Activated naive CD4-positive, alpha-beta T cell treated with anti-CD3 and anti-CD28 coated beads for 36 hours (primary cell): Measurements from ENCODE around the gene AGPS. TPM values are rescaled to one million over a fixed set of nuclear protein-coding genes. Genes with fewer than 3 reads are reported as not detected.
"Not testable (repeated sequence)": the region's sequence is repeated elsewhere in the genome, so short reads cannot be mapped to it uniquely, and the experiment has no call there.

Experiments used
- CTCF ChIA-PET: fragments of 350-600 bp; sonication (Branson Sonifier 250); formaldehyde crosslinking; loops from one replicate; lab custom pipeline; 2021; ENCODE audit warnings: antibody characterized with exemption; lab: Charles Lee
- DNase-seq: peaks from one replicate; pipeline ENCODE4 v3.0.0-alpha.2; 2020
- H3K27ac Mint-ChIP-seq: one replicate; pipeline ENCODE4 v1.8.0; 2021; ENCODE audit warnings: mild to moderate bottlenecking, mixed read lengths
- H3K27me3 Mint-ChIP-seq: one replicate; pipeline ENCODE4 v1.8.0; 2021; ENCODE audit warnings: low read depth, mixed read lengths
- H3K36me3 Mint-ChIP-seq: one replicate; pipeline ENCODE4 v1.8.0; 2021; ENCODE audit warnings: low read depth, mixed read lengths
- H3K4me1 Mint-ChIP-seq: one replicate; pipeline ENCODE4 v1.8.0; 2021; ENCODE audit warnings: low read depth, mixed read lengths
- H3K4me3 Mint-ChIP-seq: one replicate; pipeline ENCODE4 v1.8.0; 2021; ENCODE audit warnings: mild to moderate bottlenecking, moderate library complexity, mixed read lengths
- H3K9me3 Mint-ChIP-seq: one replicate; pipeline ENCODE4 v1.8.0; 2021; ENCODE audit warnings: mixed read lengths
- intact Hi-C: fragments of 100-400 bp; cut with micrococcal nuclease; formaldehyde crosslinking; loops from one replicate; pipeline ENCODE4 v1.15.1; 2023
- total RNA-seq, 2 experiments: library from RNA; stranded (reverse); gene quantifications; one replicate each; pipeline ENCODE4 v1.2.3, GENCODE V29; 2021

AGPS gene
- total RNA-seq, 2 experiments from 2014 or later, result 50.7 to 51.8 TPM

DNA sequence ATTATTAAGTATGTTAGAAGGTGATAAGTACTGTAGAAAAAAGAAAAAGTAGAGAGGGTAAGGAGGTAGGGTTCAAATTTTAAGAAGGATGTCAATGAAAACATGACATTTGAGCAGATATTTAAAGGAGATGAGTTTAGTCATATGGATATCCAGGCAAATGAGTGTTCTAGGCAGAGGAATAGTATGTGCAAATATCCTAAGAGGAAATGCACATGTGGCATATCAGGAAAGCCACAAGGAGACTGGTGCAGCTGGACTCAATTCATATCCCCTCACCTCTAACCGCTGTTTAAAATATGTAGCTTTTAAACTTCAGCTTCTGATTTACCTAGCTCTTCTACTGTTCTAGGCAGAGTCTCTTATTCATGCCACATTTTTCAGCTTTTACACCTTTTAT lies 9.5 kb downstream of the AGPS start:
- peaks cover 49% of the 10 kb centered on the region for H3K4me1 Mint-ChIP-seq
- CTCF ChIA-PET, result interaction anchor here (0.5 to 1.0 kb wide), 2 partner anchors 66 to 260 kb away, joined by 3 to 5 read pairs; no protein-coding TSS in a partner anchor
- H3K27ac Mint-ChIP-seq, result no peak overlapping the region
- peaks cover 7% of the 10 kb centered on the region for H3K36me3 Mint-ChIP-seq
- intact Hi-C loops, result no loop called here
- H3K27me3 Mint-ChIP-seq, result no peaks in the 10 kb centered on the region
- no peak for DNase-seq
- no peaks in the 10 kb centered on the region for H3K9me3 Mint-ChIP-seq
- H3K4me3 Mint-ChIP-seq, result no peak overlapping the region

DNA sequence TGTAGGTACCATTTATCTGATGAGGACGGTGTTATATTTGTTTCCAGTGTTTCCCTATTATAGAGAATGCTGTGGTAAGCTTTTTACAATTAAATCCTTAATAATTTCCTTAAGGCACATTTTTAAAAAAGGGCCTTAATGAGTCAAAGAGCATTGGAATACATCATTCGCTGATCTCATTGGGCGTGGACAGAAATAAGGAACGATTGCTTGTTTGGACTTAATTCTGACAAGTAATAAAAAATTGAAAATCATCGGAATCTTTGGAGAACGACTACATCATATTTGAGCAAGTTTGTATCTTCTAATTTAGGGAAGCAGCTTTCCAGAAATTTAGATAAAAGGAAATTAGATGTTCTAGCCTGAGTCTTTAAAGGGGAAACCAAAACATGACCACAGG lies 11.3 kb downstream of the AGPS start:
- Mint-ChIP-seq H3K9me3 (peaks cover 3% of the 10 kb centered on the region), H3K4me3 (no peak overlapping the region), H3K4me1 (peaks cover 42% of the 10 kb centered on the region), H3K27ac (no peak overlapping the region), H3K36me3 (peaks cover 12% of the 10 kb centered on the region), H3K27me3 (no peaks in the 10 kb centered on the region)
- intact Hi-C loops, result no loop called here
- no peak for DNase-seq
- CTCF ChIA-PET, result no interaction called here

- peaks cover 13% of the 10 kb centered on the region for H3K36me3 Mint-ChIP-seq
- intact Hi-C loops, result no loop called here
- DNase-seq, result no peak
- H3K4me1 Mint-ChIP-seq, result peaks cover 38% of the 10 kb centered on the region
- no peaks in the 10 kb centered on the region for H3K27me3 Mint-ChIP-seq
- no peak overlapping the region for H3K4me3 Mint-ChIP-seq
- no peak overlapping the region for H3K27ac Mint-ChIP-seq
- peaks cover 3% of the 10 kb centered on the region for H3K9me3 Mint-ChIP-seq
- CTCF ChIA-PET, result no interaction called here
These were observed 11.7 kb downstream of the AGPS start for GRCh38 chr2:177404243-177404642.

- Mint-ChIP-seq H3K4me3 (no peak overlapping the region), H3K27ac (no peak overlapping the region), H3K27me3 (no peaks in the 10 kb centered on the region), H3K9me3 (peaks cover 7% of the 10 kb centered on the region), H3K36me3 (peaks cover 17% of the 10 kb centered on the region), H3K4me1 (peaks cover 37% of the 10 kb centered on the region)
- DNase-seq, result no peak
- intact Hi-C loops, result no loop called here
- CTCF ChIA-PET, result interaction anchor here (0.6 to 1.7 kb wide), 2 partner anchors 70 to 353 kb away, joined by 4 read pairs; no protein-coding TSS in a partner anchor
These were observed 12.6 kb downstream of the AGPS start for GRCh38 chr2:177405029-177405692.

GRCh38 chr2:177406182-177406581 lies 13.6 kb downstream of the AGPS start:
- Mint-ChIP-seq H3K4me1 (peaks cover 34% of the 10 kb centered on the region), H3K36me3 (peaks cover 17% of the 10 kb centered on the region), H3K27ac (no peak overlapping the region), H3K9me3 (peaks cover 7% of the 10 kb centered on the region), H3K4me3 (no peak overlapping the region), H3K27me3 (no peaks in the 10 kb centered on the region)
- CTCF ChIA-PET, result interaction anchor here (1.6 to 1.7 kb wide), 2 partner anchors 10 to 71 kb away, joined by 4 to 7 read pairs; no protein-coding TSS in a partner anchor
- DNase-seq, result no peak
- intact Hi-C loops, result no loop called here

GRCh38 chr2:177407031-177407430 lies 14.5 kb downstream of the AGPS start:
- no peak overlapping the region for H3K4me3 Mint-ChIP-seq
- no peak for DNase-seq
- CTCF ChIA-PET, result interaction anchor here (1.4 to 1.6 kb wide), 2 partner anchors 9 to 242 kb away, joined by 3 to 7 read pairs; no protein-coding TSS in a partner anchor
- no peak overlapping the region for H3K27ac Mint-ChIP-seq
- intact Hi-C loops, result no loop called here
- H3K9me3 Mint-ChIP-seq, result peaks cover 9% of the 10 kb centered on the region
- peaks cover 16% of the 10 kb centered on the region for H3K36me3 Mint-ChIP-seq
- no peaks in the 10 kb centered on the region for H3K27me3 Mint-ChIP-seq
- peaks cover 37% of the 10 kb centered on the region for H3K4me1 Mint-ChIP-seq

DNA sequence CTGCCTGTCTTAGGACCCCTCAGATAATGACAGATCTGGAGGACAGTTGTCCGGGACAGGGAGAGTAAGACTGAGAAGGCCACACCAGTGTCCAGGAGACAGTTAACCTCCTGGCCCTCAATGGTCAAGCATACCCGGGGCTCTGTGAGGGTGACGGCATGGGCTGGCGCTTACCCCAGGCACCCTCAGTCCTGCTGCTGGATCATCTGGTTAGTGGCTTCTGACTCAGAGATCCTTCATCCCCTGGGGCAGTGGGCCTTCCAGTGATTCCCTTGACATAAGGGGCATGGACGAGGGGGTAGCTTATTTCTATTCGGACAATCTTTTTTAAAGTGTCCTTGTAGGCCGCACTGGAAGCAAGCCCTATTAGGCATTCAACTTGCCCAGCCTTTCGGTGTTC lies 18.1 kb downstream of the AGPS start:
- H3K27ac Mint-ChIP-seq, H3K4me3 Mint-ChIP-seq, CTCF ChIA-PET, intact Hi-C loops, H3K9me3 Mint-ChIP-seq, H3K27me3 Mint-ChIP-seq, DNase-seq: not testable (repeated sequence)
- peaks cover 11% of the 10 kb centered on the region for H3K36me3 Mint-ChIP-seq
- H3K4me1 Mint-ChIP-seq, result peaks cover 45% of the 10 kb centered on the region

DNA sequence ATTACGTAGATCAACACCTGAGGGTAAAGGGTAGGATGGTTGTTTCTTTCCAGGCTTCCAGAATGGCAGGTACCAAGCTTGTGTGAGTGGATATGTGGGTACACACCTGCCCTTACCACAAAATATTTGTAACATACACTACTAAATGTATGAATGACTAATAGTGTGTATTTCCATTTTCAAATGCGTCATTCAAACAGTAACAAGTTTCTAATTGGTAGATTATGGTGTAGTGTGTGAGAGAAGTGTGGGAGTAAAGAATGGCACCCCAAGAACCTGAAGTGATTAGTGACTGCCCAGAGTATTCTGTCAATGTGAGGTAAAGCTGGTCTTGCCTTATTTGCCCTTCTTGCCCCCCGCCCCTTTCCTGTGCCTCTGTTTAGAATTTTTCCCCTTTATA lies 21.1 kb downstream of the AGPS start:
- no peak overlapping the region for H3K27ac Mint-ChIP-seq
- H3K36me3 Mint-ChIP-seq, result peaks cover 4% of the 10 kb centered on the region
- H3K4me1 Mint-ChIP-seq, result peaks cover 41% of the 10 kb centered on the region
- no peaks in the 10 kb centered on the region for H3K27me3 Mint-ChIP-seq
- H3K4me3 Mint-ChIP-seq, result no peak overlapping the region
- no peak for DNase-seq
- H3K9me3 Mint-ChIP-seq, result peaks cover 6% of the 10 kb centered on the region
- intact Hi-C loops, result no loop called here
- CTCF ChIA-PET, result interaction anchor here (1.2 to 8.1 kb wide), 5 partner anchors 21 to 149 kb away, joined by 3 to 123 read pairs (median 10); partner anchors contain the start of genes AGPS and NFE2L2

DNA sequence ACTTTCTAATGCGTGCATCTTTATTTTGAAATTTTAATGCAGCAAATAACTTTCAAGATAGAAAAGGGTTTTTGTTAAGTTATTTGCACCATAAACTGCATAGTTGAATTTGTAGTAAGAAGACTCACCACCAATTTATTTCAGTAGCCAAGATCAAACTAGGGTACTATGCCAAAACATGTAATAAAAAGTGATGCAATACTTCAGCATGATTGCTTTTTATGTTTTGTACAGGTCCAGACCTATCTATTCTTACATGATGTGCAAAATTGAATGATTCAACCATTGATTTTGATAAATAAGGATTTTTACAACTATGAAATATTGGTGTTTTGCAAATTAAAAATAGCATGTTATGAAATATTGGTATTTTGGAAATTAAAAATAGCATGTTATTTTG lies 26.7 kb downstream of the AGPS start:
- H3K27ac Mint-ChIP-seq, result peak overlapping the region; percentile 63
- peaks cover 11% of the 10 kb centered on the region for H3K36me3 Mint-ChIP-seq
- peaks cover 37% of the 10 kb centered on the region for H3K4me1 Mint-ChIP-seq
- no peaks in the 10 kb centered on the region for H3K9me3 Mint-ChIP-seq
- CTCF ChIA-PET, result interaction anchor here (0.8 to 8.1 kb wide), 4 partner anchors 84 to 306 kb away, joined by 3 to 123 read pairs (median 7); no protein-coding TSS in a partner anchor
- intact Hi-C loops, result no loop called here
- DNase-seq, result no peak
- H3K27me3 Mint-ChIP-seq, result no peaks in the 10 kb centered on the region
- no peak overlapping the region for H3K4me3 Mint-ChIP-seq

- Mint-ChIP-seq H3K27me3 (no peaks in the 10 kb centered on the region), H3K4me3 (no peak overlapping the region), H3K36me3 (peaks cover 36% of the 10 kb centered on the region), H3K9me3 (peaks cover 15% of the 10 kb centered on the region), H3K27ac (no peak overlapping the region), H3K4me1 (peaks cover 31% of the 10 kb centered on the region)
- intact Hi-C loops, result no loop called here
- CTCF ChIA-PET, result no interaction called here
- DNase-seq, result no peak
These were observed 29.7 kb downstream of the AGPS start for GRCh38 chr2:177422271-177422670.

DNA sequence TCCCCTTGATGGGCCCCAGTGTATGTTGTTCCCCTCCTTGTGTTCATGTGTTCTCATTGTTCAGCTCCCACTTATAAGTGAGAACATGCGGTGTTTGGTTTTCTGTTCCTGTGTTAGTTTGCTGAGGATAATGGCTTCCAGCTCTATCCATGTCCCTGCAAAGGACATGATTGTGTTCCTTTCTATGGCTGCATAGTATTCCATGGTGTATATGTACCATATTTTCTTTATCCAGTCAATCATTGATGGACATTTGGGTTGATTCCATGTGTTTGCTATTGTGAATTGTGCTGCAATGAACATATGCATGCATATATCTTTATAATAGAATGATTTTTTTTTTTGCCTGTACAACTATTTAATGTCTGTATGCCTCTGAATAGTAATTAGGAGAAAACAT lies 31.5 kb downstream of the AGPS start:
- peaks cover 54% of the 10 kb centered on the region for H3K36me3 Mint-ChIP-seq
- H3K27me3 Mint-ChIP-seq, H3K27ac Mint-ChIP-seq, intact Hi-C loops, DNase-seq, H3K4me3 Mint-ChIP-seq: not testable (repeated sequence)
- peaks cover 25% of the 10 kb centered on the region for H3K4me1 Mint-ChIP-seq
- CTCF ChIA-PET, result interaction anchor here (0.7 to 1.2 kb wide), 2 partner anchors 10 to 66 kb away, joined by 3 read pairs; no protein-coding TSS in a partner anchor
- H3K9me3 Mint-ChIP-seq, result peaks cover 32% of the 10 kb centered on the region

GRCh38 chr2:177424620-177425019 lies 32.0 kb downstream of the AGPS start:
- H3K36me3 Mint-ChIP-seq, result peaks cover 59% of the 10 kb centered on the region
- intact Hi-C loops, H3K27me3 Mint-ChIP-seq, H3K4me3 Mint-ChIP-seq, DNase-seq, H3K27ac Mint-ChIP-seq: not testable (repeated sequence)
- peaks cover 20% of the 10 kb centered on the region for H3K4me1 Mint-ChIP-seq
- CTCF ChIA-PET, result interaction anchor here (1.6 kb wide), 1 partner anchor 8 kb away, joined by 3 read pairs; no protein-coding TSS in a partner anchor
- H3K9me3 Mint-ChIP-seq, result peaks cover 32% of the 10 kb centered on the region

- H3K27me3 Mint-ChIP-seq, result no peaks in the 10 kb centered on the region
- DNase-seq, result no peak
- no peak overlapping the region for H3K4me3 Mint-ChIP-seq
- peaks cover 72% of the 10 kb centered on the region for H3K36me3 Mint-ChIP-seq
- peaks cover 11% of the 10 kb centered on the region for H3K4me1 Mint-ChIP-seq
- no peak overlapping the region for H3K27ac Mint-ChIP-seq
- peaks cover 41% of the 10 kb centered on the region for H3K9me3 Mint-ChIP-seq
- intact Hi-C loops, result no loop called here
- CTCF ChIA-PET, result interaction anchor here (1.7 kb wide), 1 partner anchor 12 kb away, joined by 5 read pairs; no protein-coding TSS in a partner anchor
These were observed 34.7 kb downstream of the AGPS start for GRCh38 chr2:177427316-177427715.
